Endodermal cell (in vitro differentiated cells): ENCODE results near the gene ADAMTS17. TPM values are rescaled to one million over a fixed set of nuclear protein-coding genes. Genes with fewer than 3 reads are reported as not detected.

Source experiments
- DNase-seq: peaks from one replicate; pipeline ENCODE4 v3.0.0-alpha.2; 2017
- H3K27ac ChIP-seq: 2 replicates; pipeline ENCODE4 v1.5.1; 2013; ENCODE audit warnings: mild to moderate bottlenecking, low read depth, low read length, moderate library complexity
- H3K27me3 ChIP-seq: 2 replicates; pipeline ENCODE4 v1.6.1; 2013; ENCODE audit warnings: mild to moderate bottlenecking, low read length, moderate library complexity; ENCODE audit not compliant: insufficient read depth, control insufficient read depth, poor library complexity, severe bottlenecking
- H3K36me3 ChIP-seq: 2 replicates; pipeline ENCODE4 v1.7.0; 2013; ENCODE audit warnings: mild to moderate bottlenecking, low read length, moderate library complexity; ENCODE audit not compliant: control insufficient read depth, insufficient read depth
- H3K4me1 ChIP-seq: one replicate; pipeline ENCODE4 v1.7.0; 2013; ENCODE audit warnings: low read length; ENCODE audit not compliant: control insufficient read depth, insufficient read depth
- H3K4me3 ChIP-seq: 2 replicates; pipeline ENCODE4 v1.5.1; 2013; ENCODE audit warnings: mild to moderate bottlenecking, low read length, moderate library complexity
- H3K9ac ChIP-seq: 2 replicates; pipeline ENCODE4 v1.6.1; 2013; ENCODE audit warnings: mild to moderate bottlenecking, low read length, moderate library complexity; ENCODE audit not compliant: poor library complexity, severe bottlenecking; ENCODE audit errors: extremely low read depth
- H3K9me3 ChIP-seq: 2 replicates; pipeline ENCODE4 v1.6.1; 2013; ENCODE audit warnings: mild to moderate bottlenecking, low read length, moderate library complexity; ENCODE audit not compliant: control insufficient read depth
- H3K27ac Mint-ChIP-seq: 2 replicates; pipeline ENCODE4 v1.8.0; 2020; ENCODE audit warnings: mixed read lengths
- H3K27me3 Mint-ChIP-seq: 2 replicates; pipeline ENCODE4 v1.8.0; 2021; ENCODE audit warnings: mild to moderate bottlenecking, mixed read lengths; ENCODE audit not compliant: insufficient read depth
- H3K36me3 Mint-ChIP-seq: 2 replicates; pipeline ENCODE4 v1.8.0; 2020; ENCODE audit warnings: low read depth, mixed read lengths
- H3K4me1 Mint-ChIP-seq: 2 replicates; pipeline ENCODE4 v1.8.0; 2020; ENCODE audit warnings: mixed read lengths
- H3K4me3 Mint-ChIP-seq: 2 replicates; pipeline ENCODE4 v1.8.0; 2020; ENCODE audit warnings: mild to moderate bottlenecking, moderate library complexity, mixed read lengths
- H3K9me3 Mint-ChIP-seq: 2 replicates; pipeline ENCODE4 v1.8.0; 2020; ENCODE audit warnings: mild to moderate bottlenecking, mixed read lengths
- WGBS, 2 experiments: methylation state at CpG; one replicate each; pipeline versions ENCODE4 v1.1.5 to v1.1.7; 2013; ENCODE audit warnings: missing lambda C conversion rate in 2 of 2, mixed read lengths in 1 of 2; ENCODE audit not compliant: insufficient coverage in 1 of 2, insufficient read length in 1 of 2; 5-methylcytosine and 5-hydroxymethylcytosine counted together
- total RNA-seq, 2 donors: library from RNA; stranded (reverse); fragmentation: NEBNext Ultra II Directional in 1 of 2; extraction: Animal tissue kit (Norgen Biotek cat#: 25700) in 1 of 2; gene quantifications; 2 replicates in 1 of 2; 3 replicates in 1 of 2; pipeline ENCODE4 v1.2.1, GENCODE V29; 2021
- TF ChIP-seq, protein P1 (sequence below): fragments of 200-600 bp; sonication (generic); conservative IDR thresholded peaks from 2 replicates; pipeline ENCODE4 v1.5.0; 2021; ENCODE audit warnings: antibody characterized with exemption, mild to moderate bottlenecking

The ADAMTS17 gene
- total RNA-seq, 2 donors from 2014 or later = 0.82 to 2.3 TPM

DNA sequence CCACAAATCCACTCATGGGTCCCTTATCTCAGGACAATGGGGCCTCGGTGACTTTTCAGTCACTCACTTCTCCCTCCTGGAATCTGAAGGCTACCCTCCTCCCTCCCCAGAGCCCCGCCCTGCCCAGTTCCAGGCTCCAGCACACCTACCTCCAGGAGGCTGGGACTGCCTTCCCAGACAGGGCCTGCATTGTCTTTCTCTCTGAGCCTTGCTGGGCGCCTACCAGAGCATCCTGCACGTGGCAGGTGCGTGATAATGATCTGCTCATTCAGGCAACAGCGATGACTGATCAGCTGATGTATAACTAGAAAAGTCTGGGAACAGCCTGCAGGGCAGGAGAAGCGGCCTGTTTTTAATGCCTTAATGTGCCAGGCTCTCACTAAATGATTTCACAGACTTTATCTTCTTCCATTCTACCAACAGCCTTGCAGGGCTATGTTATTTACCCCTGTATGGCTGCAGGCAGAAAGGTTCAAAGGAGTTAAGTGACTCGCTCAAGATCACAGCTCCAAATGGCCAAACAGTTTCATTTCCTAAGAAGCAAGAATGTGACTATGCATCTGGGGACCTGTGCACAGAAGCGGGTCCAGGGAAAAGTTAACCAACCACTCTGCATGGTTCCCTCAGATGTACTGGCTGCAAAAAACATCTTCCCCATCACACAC, 6.3 kb downstream of the ADAMTS17 start:
- peaks cover 27% of the 10 kb centered on the region for H3K4me1 Mint-ChIP-seq
- H3K4me1 ChIP-seq = peaks cover 3% of the 10 kb centered on the region
- H3K9me3 ChIP-seq = no peaks in the 10 kb centered on the region
- H3K4me3 Mint-ChIP-seq = no peak overlapping the region
- H3K27ac Mint-ChIP-seq = no peak overlapping the region
- no peaks in the 10 kb centered on the region for H3K9me3 Mint-ChIP-seq
- no peaks in the 10 kb centered on the region for H3K36me3 Mint-ChIP-seq
- no peak overlapping the region for H3K9ac ChIP-seq
- TF ChIP-seq, protein P1, sequence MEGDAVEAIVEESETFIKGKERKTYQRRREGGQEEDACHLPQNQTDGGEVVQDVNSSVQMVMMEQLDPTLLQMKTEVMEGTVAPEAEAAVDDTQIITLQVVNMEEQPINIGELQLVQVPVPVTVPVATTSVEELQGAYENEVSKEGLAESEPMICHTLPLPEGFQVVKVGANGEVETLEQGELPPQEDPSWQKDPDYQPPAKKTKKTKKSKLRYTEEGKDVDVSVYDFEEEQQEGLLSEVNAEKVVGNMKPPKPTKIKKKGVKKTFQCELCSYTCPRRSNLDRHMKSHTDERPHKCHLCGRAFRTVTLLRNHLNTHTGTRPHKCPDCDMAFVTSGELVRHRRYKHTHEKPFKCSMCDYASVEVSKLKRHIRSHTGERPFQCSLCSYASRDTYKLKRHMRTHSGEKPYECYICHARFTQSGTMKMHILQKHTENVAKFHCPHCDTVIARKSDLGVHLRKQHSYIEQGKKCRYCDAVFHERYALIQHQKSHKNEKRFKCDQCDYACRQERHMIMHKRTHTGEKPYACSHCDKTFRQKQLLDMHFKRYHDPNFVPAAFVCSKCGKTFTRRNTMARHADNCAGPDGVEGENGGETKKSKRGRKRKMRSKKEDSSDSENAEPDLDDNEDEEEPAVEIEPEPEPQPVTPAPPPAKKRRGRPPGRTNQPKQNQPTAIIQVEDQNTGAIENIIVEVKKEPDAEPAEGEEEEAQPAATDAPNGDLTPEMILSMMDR = no peak
- H3K27me3 ChIP-seq = peaks cover 21% of the 10 kb centered on the region
- H3K27ac ChIP-seq = no peak overlapping the region
- DNase-seq = no peak
- H3K36me3 ChIP-seq = no peaks in the 10 kb centered on the region
- WGBS, 2 experiments = 86 to 92% methylated on average over 9 of the region's 9 CpGs
- no peak overlapping the region for H3K4me3 ChIP-seq
- H3K27me3 Mint-ChIP-seq = peaks cover 64% of the 10 kb centered on the region

DNA sequence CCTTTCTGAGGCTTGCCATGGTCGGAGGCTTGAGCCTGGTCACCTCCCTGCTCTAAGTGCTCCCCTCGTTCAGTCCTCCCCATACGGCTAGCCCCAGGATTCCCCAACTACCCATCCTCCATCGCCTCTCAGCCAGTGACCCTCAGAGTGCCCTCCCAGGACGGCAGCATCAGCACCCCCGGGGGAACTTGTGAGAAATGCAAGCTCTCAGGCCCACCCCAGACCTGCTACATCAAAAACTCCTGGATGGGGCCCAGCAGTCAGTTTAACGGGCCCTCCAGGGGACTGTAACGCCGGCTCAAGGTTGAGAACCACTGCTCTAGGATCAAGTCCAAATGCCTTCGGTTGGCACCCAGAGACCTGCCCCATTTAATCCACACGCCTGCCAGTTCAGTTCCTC, 6.9 kb downstream of the ADAMTS17 start:
- WGBS, 2 experiments = 79 to 85% methylated on average over 7 to 11 of the region's 11 CpGs
- peak; percentile 77 for DNase-seq
- TF ChIP-seq, protein P1 = peak; percentile 43
- no peaks in the 10 kb centered on the region for H3K36me3 Mint-ChIP-seq
- peaks cover 58% of the 10 kb centered on the region for H3K27me3 Mint-ChIP-seq
- H3K27ac Mint-ChIP-seq = peak overlapping the region; percentile 44
- no peak overlapping the region for H3K27ac ChIP-seq
- H3K36me3 ChIP-seq = no peaks in the 10 kb centered on the region
- no peak overlapping the region for H3K4me3 ChIP-seq
- peaks cover 28% of the 10 kb centered on the region for H3K4me1 Mint-ChIP-seq
- no peaks in the 10 kb centered on the region for H3K9me3 ChIP-seq
- peaks cover 16% of the 10 kb centered on the region for H3K27me3 ChIP-seq
- no peak overlapping the region for H3K9ac ChIP-seq
- H3K4me3 Mint-ChIP-seq = no peak overlapping the region
- H3K9me3 Mint-ChIP-seq = no peaks in the 10 kb centered on the region
- H3K4me1 ChIP-seq = no peaks in the 10 kb centered on the region

DNA sequence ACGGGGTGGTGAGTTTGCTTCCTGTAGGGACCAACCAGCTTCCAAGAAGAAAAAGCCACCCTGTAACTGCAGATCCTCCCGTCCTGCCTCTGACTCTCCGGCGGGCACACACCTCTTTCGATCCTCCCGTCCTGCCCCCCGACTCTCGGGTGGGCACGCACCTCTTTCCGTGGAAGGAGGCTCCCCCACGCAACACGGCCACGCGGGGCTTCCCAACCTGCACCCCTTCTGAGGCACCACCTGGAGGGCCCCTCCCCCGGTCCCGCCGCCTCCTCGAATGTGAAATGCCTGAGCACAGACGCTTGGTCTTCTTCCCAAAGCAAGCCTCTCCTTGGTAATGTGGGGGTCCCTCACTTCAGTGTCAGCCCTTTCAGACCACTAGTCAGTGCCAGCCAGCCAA, 7.3 kb downstream of the ADAMTS17 start:
- Mint-ChIP-seq H3K9me3 (no peaks in the 10 kb centered on the region), H3K36me3 (no peaks in the 10 kb centered on the region), H3K4me3 (no peak overlapping the region), H3K4me1 (peaks cover 24% of the 10 kb centered on the region), H3K27ac (peak overlapping the region; percentile 44), H3K27me3 (peaks cover 53% of the 10 kb centered on the region)
- Histone ChIP-seq H3K9ac (no peak overlapping the region), H3K4me3 (no peak overlapping the region), H3K4me1 (no peaks in the 10 kb centered on the region), H3K27ac (no peak overlapping the region), H3K27me3 (peaks cover 12% of the 10 kb centered on the region), H3K9me3 (no peaks in the 10 kb centered on the region), H3K36me3 (no peaks in the 10 kb centered on the region)
- TF ChIP-seq, protein P1 = no peak
- DNase-seq = no peak
- 89 to 92% methylated on average over 17 to 19 of the region's 19 CpGs for WGBS, 2 experiments
